Jurkat, Clone E6-1 (cell line): ENCODE data around the gene KANK4.
"Not testable (repeated sequence)": the region's sequence is repeated elsewhere in the genome, so short reads cannot be mapped to it uniquely, and the experiment has no call there.

Experiments used
- DNase-seq: peaks from one replicate; pipeline ENCODE4 v3.0.0-alpha.2; 2011; ENCODE audit warnings: low read depth, low spot score
- H3K4me3 ChIP-seq: 2 replicates; pipeline ENCODE4 v1.5.1; 2011; ENCODE audit warnings: mild to moderate bottlenecking, low read length, control low read depth, moderate library complexity

The KANK4 gene

DNA sequence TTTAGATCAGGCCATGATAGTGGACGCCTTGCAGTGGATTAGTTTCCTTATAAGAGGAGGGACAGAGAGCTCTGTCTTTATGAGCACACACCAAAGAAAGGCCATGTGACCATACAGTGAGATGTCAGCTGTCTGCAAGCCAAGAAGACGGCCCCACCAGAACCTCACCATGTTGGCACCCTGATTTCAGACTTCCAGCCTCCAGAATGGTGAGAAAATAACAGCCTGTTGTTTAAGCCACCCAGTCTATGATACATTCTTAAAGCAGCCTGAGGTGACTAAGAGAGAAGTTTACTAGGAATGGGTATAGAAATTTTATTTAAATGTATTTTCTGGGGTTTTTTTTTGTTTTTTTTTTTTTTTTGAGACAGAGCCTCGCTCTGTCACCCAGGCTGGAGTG lies 95.1 kb downstream of the KANK4 start:
- DNase-seq = no peak
- no peak overlapping the region for H3K4me3 ChIP-seq

DNA sequence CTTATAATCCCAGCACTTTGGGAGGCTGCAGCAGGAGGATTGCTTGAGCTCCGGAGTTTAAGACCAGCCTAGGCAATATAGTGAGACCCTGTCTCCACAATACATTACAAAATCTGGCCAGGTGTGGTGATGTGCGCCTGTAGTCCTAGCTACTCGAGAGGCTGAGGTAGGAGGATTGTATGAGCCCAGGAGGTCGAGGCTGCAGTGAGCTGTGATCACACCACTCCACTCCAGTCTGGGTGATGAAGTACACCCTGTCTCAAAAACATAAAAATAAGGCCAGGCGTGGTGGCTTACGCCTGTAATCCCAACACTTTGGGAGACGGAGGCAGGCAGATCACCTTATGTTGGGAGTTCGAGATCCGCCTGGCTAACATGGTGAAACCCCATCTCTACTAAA lies 96.9 kb downstream of the KANK4 start:
- DNase-seq = no peak
- no peak overlapping the region for H3K4me3 ChIP-seq

DNA sequence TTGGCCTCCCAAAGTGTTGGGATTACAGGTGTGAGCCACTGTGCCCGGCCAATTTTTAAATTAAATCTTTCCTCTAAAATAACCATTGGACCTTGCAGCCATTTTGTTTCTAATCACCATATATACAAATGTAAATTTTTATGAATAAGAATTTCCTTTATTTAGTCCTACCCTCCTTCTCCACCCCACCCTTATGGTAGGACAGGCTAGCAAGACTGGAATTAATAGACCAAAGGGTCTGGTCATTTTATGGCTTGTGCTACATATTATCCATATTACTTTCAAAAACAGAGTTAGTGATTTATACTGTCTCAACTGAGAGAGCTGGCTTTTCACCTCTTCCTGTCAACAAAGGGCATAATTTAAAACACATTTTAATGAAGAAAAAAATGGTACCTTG lies 98.1 kb downstream of the KANK4 start:
- H3K4me3 ChIP-seq = no peak overlapping the region

DNA sequence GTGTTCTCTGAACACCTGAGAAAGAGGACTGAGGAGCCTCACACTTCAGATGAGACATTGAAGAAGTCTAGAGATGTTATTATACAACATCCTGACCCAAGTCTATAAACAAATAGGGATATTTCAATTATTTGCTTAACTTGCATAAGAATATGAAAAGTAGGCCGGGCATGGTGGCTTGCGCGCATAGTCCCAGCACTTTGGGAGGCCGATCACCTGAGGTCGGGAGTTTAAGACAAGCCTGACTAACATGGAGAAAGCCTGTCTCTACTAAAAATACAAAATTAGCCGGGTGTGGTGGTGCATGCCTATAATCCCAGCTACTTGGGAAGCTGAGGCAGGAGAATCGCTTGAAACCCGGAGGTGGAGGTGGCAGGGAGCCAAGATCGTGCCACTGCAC lies 98.8 kb downstream of the KANK4 start:
- not testable (repeated sequence) for H3K4me3 ChIP-seq, DNase-seq

More for the DNA sequence above, 98.1 kb downstream of the KANK4 start:
- no peak for DNase-seq

DNA sequence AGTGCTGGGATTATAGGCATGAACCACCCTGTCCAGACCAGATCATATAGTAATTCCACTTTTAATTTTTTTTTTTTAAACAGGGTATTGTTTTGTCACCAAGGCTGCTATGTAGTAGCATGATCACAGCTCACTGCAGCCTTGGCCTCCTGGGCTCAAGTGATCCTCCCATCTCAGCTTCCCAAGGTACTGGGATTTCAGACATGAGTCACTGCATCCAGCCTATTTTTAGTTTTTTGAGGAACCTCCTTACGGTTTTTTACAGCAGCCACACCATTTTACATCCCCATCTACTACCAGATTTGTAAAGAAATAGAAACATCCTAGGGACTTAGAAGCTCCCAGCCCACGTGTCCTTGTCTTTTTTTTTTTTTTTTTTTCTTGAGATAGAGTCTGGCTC lies 100.6 kb downstream of the KANK4 start:
- DNase-seq = no peak
- H3K4me3 ChIP-seq = no peak overlapping the region

DNA sequence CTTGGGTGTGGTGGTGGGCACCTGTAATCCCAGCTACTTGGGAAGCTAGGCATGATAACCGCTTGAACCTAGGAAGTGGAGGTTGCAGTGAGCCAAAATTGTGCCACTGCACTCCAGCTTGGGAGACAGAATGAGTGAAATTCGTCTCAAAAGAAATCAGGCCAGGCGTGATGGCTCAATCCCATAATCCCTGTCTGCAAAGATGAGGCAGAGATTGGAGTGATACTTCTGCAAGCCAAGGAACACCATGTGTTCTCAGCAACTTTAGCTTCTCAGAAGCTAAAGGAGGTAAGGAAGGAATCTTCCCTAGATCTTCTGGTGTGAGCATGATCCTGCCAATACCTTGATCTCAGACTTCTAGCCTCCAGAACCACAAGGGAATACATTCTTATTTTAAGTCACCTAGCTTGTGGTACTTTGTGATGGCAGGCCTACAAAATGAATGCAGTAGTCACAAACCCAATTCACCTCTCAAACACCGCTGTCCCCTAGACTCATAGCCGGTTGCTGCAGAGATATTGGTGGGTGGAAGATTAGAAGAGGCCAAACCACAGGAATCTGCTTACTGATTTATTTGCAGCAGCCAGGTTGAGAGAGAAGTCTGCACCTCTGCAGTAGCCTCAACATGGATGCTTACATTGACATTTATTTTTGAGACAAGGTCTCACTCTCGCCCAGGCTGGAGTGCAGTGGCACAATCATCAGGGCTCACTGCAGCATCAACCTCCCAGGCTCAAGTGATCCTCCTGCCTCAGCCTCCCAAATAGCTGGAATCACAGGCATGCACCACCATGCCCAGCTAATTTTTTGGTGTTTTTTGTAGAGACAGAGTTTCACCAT lies 105.9 kb downstream of the KANK4 start:
- no peak for DNase-seq
- H3K4me3 ChIP-seq = no peak overlapping the region

DNA sequence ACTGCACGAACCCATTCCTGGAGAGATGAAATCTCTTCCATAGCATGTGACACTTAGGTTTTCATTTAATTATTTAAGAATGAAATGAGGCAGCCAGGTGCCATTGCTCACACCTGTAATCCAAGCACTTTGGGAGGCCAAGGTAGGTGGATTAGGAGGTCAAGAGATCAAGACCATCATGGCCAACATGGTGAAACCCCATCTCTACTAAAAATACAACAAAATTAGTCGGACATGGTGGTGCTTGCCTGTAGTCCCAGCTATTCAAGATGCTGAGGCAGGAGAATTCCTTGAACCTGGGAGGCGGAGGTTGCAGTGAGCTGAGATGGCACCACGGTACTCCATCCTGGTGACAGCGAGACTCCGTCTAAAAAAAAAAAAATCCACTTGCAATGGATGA lies 106.8 kb downstream of the KANK4 start:
- no peak overlapping the region for H3K4me3 ChIP-seq
- DNase-seq = no peak

DNA sequence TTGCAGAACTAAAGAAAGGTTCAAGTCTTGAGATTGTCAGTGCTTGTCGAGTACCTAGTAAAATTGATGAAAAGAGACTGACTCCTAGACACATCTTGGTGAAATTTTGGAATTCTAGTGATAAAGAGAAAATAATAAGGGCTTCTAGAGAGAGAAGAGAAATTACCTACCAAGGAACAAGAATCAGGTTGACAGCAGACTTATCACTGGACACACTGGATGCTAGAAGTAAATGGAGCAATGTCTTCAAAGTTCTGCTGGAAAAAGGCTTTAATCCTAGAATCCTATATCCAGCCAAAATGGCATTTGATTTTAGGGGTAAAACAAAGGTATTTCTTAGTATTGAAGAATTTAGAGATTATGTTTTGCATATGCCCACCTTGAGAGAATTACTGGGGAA lies 108.3 kb downstream of the KANK4 start:
- H3K4me3 ChIP-seq = no peak overlapping the region
- DNase-seq = no peak

DNA sequence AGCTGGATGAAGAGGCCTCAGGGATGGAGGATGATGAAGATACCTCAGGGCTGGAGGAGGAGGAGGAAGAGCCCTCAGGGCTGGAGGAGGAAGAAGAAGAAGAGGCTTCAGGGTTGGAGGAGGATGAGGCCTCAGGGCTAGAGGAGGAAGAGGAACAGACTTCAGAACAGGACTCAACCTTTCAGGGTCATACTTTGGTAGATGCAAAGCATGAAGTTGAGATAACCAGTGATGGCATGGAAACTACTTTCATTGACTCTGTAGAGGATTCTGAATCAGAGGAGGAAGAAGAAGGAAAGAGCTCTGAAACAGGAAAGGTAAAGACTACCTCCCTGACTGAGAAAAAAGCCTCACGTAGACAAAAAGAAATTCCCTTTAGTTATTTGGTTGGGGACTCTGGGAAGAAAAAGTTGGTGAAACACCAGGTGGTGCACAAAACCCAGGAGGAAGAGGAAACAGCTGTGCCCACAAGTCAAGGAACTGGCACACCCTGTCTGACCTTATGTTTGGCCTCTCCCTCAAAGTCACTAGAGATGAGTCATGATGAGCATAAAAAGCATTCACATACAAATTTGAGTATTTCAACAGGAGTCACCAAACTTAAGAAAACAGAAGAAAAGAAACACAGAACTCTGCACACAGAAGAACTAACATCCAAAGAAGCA lies 109.2 kb downstream of the KANK4 start:
- no peak overlapping the region for H3K4me3 ChIP-seq
- DNase-seq = peak; percentile 53

DNA sequence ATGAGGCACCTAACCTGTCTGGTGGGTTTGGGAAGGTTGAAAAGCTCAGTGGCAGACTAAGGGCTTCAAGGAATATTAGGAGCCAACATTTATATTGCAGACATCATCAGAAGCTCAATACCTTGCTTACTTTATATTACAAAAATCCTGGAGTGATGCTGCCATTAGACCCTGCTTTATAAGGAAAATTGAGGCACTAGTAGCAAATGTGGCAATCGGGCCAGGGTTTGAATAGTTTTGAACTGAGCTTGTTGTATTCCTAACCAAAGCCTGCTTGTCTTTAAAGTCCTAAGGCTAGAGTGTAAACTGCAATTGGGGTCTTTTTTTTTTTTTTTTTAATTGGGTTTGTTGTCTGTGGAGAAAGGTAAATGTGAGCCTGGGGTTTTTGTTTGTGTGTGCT lies 110.3 kb downstream of the KANK4 start:
- H3K4me3 ChIP-seq = no peak overlapping the region
- DNase-seq = no peak

DNA sequence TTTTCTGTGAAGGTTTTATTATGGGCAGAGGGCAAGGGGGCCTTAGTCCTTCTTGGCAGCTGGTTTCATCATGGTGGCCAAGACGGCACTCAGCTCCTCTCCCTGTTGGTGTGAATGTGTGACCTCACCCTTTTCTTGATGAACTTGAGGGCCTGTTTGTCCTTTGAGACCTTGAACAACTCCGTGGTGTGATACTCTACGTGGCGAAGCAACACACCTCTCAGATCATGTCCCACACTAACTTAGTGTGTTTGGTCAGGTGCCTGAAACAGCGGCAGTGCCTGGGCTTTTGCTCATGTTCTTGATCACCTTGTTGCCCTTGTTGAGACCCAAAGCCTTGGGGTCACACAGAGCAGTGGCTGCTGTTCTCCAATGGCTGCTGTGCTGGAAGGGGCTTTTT lies 111.1 kb downstream of the KANK4 start:
- H3K4me3 ChIP-seq = no peak overlapping the region
- no peak for DNase-seq

DNA sequence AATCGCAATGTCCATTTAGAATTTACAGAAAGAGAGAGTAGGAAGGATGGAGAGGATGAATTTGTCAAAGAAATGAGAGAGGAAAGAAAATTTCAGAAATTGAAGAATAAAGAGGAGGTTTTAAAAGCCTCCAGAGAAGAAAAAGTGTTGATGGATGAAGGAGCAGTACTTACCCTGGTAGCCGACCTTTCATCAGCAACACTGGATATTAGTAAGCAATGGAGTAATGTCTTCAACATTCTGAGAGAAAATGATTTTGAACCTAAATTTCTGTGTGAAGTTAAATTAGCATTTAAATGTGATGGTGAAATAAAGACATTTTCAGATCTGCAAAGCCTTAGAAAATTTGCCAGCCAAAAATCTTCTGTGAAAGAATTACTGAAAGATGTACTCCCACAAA lies 112.0 kb downstream of the KANK4 start:
- DNase-seq = no peak
- H3K4me3 ChIP-seq = no peak overlapping the region

DNA sequence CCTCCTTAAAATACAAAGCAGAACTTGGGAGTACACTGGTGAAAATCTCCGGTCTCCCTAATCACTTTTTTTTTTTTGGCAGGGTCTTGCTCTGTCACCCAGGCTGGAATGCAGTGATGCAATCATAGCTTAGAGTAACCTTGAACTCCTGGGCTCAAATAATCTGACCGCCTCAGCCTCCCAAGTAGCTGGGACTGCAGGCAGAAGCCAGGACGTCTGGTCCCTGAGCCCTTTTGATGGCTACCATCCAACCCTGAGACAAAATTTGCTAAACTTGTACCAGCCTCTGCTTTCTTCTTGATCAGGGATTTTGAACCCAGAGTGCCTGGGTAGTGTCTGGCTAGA lies 120.5 kb downstream of the KANK4 start:
- no peak for DNase-seq
- no peak overlapping the region for H3K4me3 ChIP-seq

DNA sequence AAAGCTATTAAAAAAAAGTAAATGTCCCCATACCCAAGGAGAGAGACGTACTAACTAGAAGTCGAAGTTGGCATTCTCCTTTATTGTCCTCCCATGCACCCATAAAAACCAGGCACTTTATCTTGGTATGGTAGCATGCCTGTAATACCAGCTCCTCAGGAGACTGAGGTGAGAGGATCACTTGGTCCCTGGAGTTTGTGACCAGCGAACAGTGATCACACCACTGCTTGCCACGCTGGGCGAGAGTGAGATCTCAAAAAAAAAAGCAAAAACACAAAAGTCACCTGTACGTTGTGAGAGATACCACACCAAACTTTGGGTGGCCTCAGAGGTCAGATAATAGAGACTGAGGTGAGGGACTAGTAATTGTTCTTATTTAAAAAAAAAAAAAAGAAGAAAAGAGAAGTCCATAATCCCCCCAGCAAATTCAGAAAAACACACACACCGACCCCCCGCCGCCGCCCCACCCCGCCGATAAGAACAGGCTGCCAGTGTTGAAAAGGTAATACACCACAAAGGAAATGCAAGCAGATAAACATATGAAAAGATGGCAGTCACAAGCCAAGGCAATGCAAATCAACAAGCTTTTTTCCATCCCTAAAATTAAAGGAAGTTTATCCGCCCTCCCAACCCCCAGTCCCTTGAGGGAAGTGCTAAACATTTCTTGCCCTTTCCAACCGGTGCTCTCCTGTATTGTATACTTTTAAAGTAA lies 121.0 kb downstream of the KANK4 start:
- DNase-seq = no peak
- no peak overlapping the region for H3K4me3 ChIP-seq

DNA sequence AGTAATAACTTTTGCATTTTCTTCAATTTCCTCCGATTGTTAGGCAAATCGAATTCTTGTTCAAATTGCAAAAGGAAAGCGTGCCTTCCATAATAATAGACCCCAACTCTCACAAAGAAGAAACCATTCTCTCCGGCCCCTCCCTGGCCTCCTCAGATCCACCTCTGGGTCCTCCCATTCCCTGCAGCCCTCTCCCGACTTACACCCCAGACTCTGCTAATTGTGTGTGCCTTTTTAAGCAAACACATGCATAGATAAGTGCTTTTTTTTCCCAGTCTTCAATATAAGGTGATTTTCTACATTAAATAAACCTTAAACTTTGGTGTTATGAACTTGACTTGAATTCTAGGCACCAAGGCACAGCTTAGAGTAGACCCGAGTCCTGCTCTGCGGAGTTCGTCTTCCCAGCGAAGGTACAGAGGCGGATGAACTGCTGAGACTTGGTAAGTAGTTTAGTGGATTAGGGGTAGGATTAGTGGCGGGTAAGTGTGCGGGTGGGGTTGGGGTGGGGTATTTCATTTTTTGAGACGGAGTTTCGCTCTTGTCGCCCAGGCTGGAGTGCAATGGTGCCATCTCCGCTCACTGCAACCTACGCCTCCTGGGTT lies 123.0 kb downstream of the KANK4 start:
- no peak for DNase-seq
- no peak overlapping the region for H3K4me3 ChIP-seq

DNA sequence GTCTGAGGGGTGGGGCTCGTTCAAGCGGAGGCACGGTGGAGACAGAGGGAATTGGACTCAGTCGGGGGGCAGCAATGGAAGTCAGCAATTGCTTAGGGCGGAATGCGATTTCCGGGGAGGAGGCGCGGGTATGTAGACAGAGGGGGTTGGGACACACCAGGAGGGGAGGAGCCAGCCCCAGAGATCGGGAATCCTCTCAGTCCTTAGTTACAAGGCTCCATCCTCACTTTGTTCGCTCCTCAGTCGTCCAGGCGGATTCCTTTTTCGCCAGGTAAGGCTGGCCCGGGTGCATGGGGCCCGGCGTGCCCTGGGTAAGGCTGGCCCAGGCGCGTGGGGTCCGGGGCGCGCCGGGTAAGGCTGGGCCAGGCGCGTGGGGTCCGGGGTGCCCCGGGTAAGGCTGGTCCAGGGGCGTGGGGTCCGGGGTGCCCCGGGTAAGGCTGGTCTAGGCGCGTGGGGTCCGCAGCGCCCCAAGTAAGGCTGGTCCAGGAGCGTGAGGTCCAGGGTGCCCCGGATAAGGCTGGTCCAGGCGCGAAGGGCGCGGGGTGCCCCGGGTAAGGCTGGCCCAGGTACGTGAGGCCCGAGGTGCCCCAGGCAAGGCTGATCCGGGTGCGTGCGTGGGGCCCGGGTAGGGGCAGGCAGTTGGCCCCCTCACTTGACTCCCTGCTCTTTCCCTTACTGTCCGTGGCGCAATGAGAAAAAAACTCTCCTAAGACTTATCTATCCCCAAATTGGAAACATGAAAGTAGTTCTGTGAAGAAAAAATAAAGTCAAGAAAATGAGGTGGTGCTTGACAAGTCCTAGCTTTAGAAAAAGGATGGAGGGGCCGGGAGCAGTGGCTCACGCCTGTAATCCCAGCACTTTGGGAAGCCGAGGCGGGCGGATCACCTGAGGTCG lies 124.3 kb downstream of the KANK4 start, which contains the start of gene L1TD1:
Gene L1TD1 (plus strand): TSS at position 199 of the 894 bp plus-strand sequence. CDS start 11,780 bp downstream, outside the sequence.
- no peak within 1 kb of the TSS for H3K4me3 ChIP-seq
- no peak for DNase-seq

DNA sequence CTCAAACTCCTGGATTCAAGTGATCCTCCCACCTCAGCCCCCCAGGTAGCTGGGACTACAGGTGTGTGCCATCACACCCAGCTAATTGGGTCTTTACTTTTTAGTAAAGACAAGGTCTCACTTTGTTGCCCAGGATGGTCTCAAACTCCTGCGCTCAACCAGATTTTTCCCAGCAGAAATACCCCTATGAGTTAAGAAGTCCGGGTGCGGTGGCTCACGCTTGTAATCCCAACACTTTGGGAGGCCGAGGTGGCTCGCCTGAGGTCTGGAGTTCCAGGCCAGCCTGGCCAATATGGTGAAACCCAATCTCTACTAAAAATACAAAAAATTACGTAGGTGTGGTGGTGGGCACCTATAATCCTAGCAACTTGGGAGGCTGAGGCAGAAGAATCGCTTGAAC lies 131.1 kb downstream of the KANK4 start:
- H3K4me3 ChIP-seq = no peak overlapping the region
- no peak for DNase-seq

DNA sequence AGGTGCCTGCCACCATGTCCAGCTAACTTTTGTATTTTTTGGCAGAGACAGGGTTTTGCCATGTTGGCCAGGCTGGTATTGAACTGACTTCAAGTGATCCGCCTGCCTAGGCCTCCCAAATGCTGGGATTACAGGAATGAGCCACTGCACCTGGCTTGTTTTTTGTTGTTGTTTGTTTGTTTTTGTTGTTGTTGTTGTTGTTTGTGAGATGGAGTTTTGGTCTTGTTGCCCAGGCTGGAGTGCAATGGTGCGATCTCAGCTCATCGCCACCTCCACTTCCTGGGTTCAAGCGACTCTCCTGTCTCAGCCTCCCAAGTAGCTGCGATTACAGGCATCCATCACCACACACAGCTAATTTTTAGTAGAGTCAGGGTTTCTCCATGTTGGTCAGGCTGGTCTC lies 131.7 kb downstream of the KANK4 start:
- H3K4me3 ChIP-seq = no peak overlapping the region
- no peak for DNase-seq
